H9 (cell line): ENCODE data around the gene ASPA. TPM values are rescaled to one million over a fixed set of nuclear protein-coding genes. Genes with fewer than 3 reads are reported as not detected.
"Not testable (repeated sequence)": the region's sequence is repeated elsewhere in the genome, so short reads cannot be mapped to it uniquely, and the experiment has no call there.

Experiments
- DNase-seq: peaks from one replicate; pipeline ENCODE4 v3.0.0-alpha.2; 2017
- H2AFZ ChIP-seq: one replicate; pipeline ENCODE4 v1.6.1; 2013; ENCODE audit warnings: mild to moderate bottlenecking, low read length, control low read depth, moderate library complexity
- H2AK5ac ChIP-seq: 2 replicates; pipeline ENCODE4 v1.6.1; 2013; ENCODE audit warnings: low read length, control low read depth, mixed read lengths; ENCODE audit not compliant: insufficient read length
- H2BK120ac ChIP-seq: one replicate; pipeline ENCODE4 v1.6.1; 2013; ENCODE audit warnings: low read depth, mild to moderate bottlenecking, low read length, control low read depth, inconsistent platforms; ENCODE audit not compliant: poor library complexity, severe bottlenecking
- H2BK12ac ChIP-seq: 2 replicates; pipeline ENCODE4 v1.6.1; 2013; ENCODE audit warnings: low read length, control low read depth, mixed read lengths, low read depth; ENCODE audit not compliant: insufficient read length
- H2BK15ac ChIP-seq: 2 replicates; pipeline ENCODE4 v1.6.1; 2013; ENCODE audit warnings: low read depth, low read length, control low read depth
- H2BK20ac ChIP-seq: one replicate; pipeline ENCODE4 v1.6.1; 2013; ENCODE audit warnings: low read depth, mild to moderate bottlenecking, low read length, control low read depth, inconsistent platforms; ENCODE audit not compliant: poor library complexity, severe bottlenecking
- H2BK5ac ChIP-seq: 2 replicates; pipeline ENCODE4 v1.6.1; 2013; ENCODE audit warnings: low read length, control low read depth, mixed read lengths; ENCODE audit not compliant: insufficient read length
- H3K14ac ChIP-seq: 2 replicates; pipeline ENCODE4 v1.6.1; 2013; ENCODE audit warnings: low read length, control low read depth; ENCODE audit not compliant: insufficient read depth
- H3K18ac ChIP-seq: 2 replicates; pipeline ENCODE4 v1.6.1; 2013; ENCODE audit warnings: low read depth, mild to moderate bottlenecking, mixed read lengths, low read length, control low read depth; ENCODE audit not compliant: insufficient read length
- H3K23ac ChIP-seq: 2 replicates; pipeline ENCODE4 v1.6.1; 2013; ENCODE audit warnings: low read length, control low read depth, mixed read lengths, low read depth; ENCODE audit not compliant: insufficient read length
- H3K23me2 ChIP-seq: 2 replicates; pipeline ENCODE4 v1.6.1; 2013; ENCODE audit warnings: low read depth, mild to moderate bottlenecking, mixed read lengths, low read length, control low read depth; ENCODE audit not compliant: insufficient read length, poor library complexity, severe bottlenecking
- H3K27ac ChIP-seq: 2 replicates; pipeline ENCODE4 v1.5.1; 2013; ENCODE audit warnings: low read length, control low read depth, mixed read lengths, low read depth; ENCODE audit not compliant: insufficient read length
- H3K27me3 ChIP-seq: 2 replicates; pipeline ENCODE4 v1.6.1; 2013; ENCODE audit warnings: low read length, control low read depth, inconsistent platforms; ENCODE audit not compliant: insufficient read depth
- H3K4ac ChIP-seq: 2 replicates; pipeline ENCODE4 v1.6.1; 2013; ENCODE audit warnings: low read depth, mild to moderate bottlenecking, control low read depth, inconsistent platforms, low read length, moderate library complexity
- H3K4me1 ChIP-seq: 2 replicates; pipeline ENCODE4 v1.6.1; 2013; ENCODE audit warnings: low read length, control low read depth, inconsistent platforms; ENCODE audit not compliant: insufficient read depth
- H3K4me2 ChIP-seq: 2 replicates; pipeline ENCODE4 v1.6.1; 2013; ENCODE audit warnings: low read length, control low read depth, mixed read lengths; ENCODE audit not compliant: insufficient read length, insufficient read depth
- H3K56ac ChIP-seq: 2 replicates; pipeline ENCODE4 v1.6.1; 2013; ENCODE audit warnings: low read depth, mild to moderate bottlenecking, mixed read lengths, low read length, control low read depth; ENCODE audit not compliant: insufficient read length
- H3K79me1 ChIP-seq: 2 replicates; pipeline ENCODE4 v1.6.1; 2013; ENCODE audit warnings: low read depth, mild to moderate bottlenecking, moderate library complexity, low read length, control low read depth, inconsistent platforms; ENCODE audit not compliant: insufficient read depth, poor library complexity, severe bottlenecking
- H3K79me2 ChIP-seq: 2 replicates; pipeline ENCODE4 v1.6.1; 2013; ENCODE audit warnings: low read length, control low read depth, inconsistent platforms; ENCODE audit not compliant: insufficient read depth
- H3K9ac ChIP-seq: 2 replicates; pipeline ENCODE4 v1.6.1; 2013; ENCODE audit warnings: low read length, control low read depth, mixed read lengths; ENCODE audit not compliant: insufficient read length; ENCODE audit errors: extremely low read depth
- H3K9me3 ChIP-seq: one replicate; pipeline ENCODE4 v1.6.1; 2013; ENCODE audit warnings: low read depth, low read length, inconsistent platforms; ENCODE audit not compliant: control insufficient read depth
- H3T11ph ChIP-seq: one replicate; pipeline ENCODE4 v1.6.1; 2013; ENCODE audit warnings: mild to moderate bottlenecking, low read length, control low read depth, inconsistent platforms
- H4K20me1 ChIP-seq: one replicate; pipeline ENCODE4 v1.6.1; 2013; ENCODE audit not compliant: control insufficient read depth, insufficient read length, insufficient read depth
- H4K5ac ChIP-seq: 2 replicates; pipeline ENCODE4 v1.6.1; 2013; ENCODE audit warnings: low read depth, mild to moderate bottlenecking, mixed read lengths, low read length, control low read depth; ENCODE audit not compliant: insufficient read length
- H4K8ac ChIP-seq: replicated peaks from 2 replicates; pipeline ENCODE4 v1.6.1; 2013; ENCODE audit warnings: low read length, control low read depth, mixed read lengths, low read depth; ENCODE audit not compliant: insufficient read length
- H4K91ac ChIP-seq: 2 replicates; pipeline ENCODE4 v1.6.1; 2013; ENCODE audit warnings: low read depth, mild to moderate bottlenecking, moderate library complexity, mixed read lengths, low read length, control low read depth; ENCODE audit not compliant: insufficient read length
- H3K27ac Mint-ChIP-seq, 3 experiments: 2 replicates in 2 of 3; 3 replicates in 1 of 3; pipeline ENCODE4 v1.8.0; 2020 to 2021; ENCODE audit warnings: mixed read lengths in 3 of 3, mild to moderate bottlenecking in 1 of 3, moderate library complexity in 1 of 3
- H3K27me3 Mint-ChIP-seq: 2 replicates; pipeline ENCODE4 v1.8.0; 2021; ENCODE audit warnings: low read depth, mild to moderate bottlenecking, moderate library complexity, mixed read lengths
- H3K36me3 Mint-ChIP-seq, 3 experiments: 2 replicates in 2 of 3; 3 replicates in 1 of 3; pipeline ENCODE4 v1.8.0; 2020 to 2021; ENCODE audit warnings: low read depth in 3 of 3, mixed read lengths in 3 of 3; ENCODE audit not compliant: insufficient read depth in 1 of 3
- H3K4me1 Mint-ChIP-seq, 2 experiments: 2 replicates each; pipeline ENCODE4 v1.8.0; 2020; ENCODE audit warnings: mixed read lengths in 2 of 2
- H3K4me3 Mint-ChIP-seq, 2 experiments: 2 replicates in 1 of 2; 3 replicates in 1 of 2; pipeline ENCODE4 v1.8.0; 2020 to 2021; ENCODE audit warnings: mild to moderate bottlenecking in 2 of 2, mixed read lengths in 2 of 2, moderate library complexity in 1 of 2
- H3K9me3 Mint-ChIP-seq, 2 experiments: 2 replicates in 1 of 2; 3 replicates in 1 of 2; pipeline ENCODE4 v1.8.0; 2020; ENCODE audit warnings: mild to moderate bottlenecking in 2 of 2, mixed read lengths in 2 of 2, moderate library complexity in 1 of 2
- WGBS: extraction: QIAGEN DNeasy Blood & Tissue Kit; methylation state at CpG from one replicate; pipeline ENCODE4 v1.1.7; 2013; ENCODE audit warnings: missing lambda C conversion rate, low lambda C conversion rate, mixed read lengths; ENCODE audit not compliant: insufficient read length; ENCODE audit errors: extremely low coverage; 5-methylcytosine and 5-hydroxymethylcytosine counted together
- total RNA-seq: library from RNA; stranded (reverse); gene quantifications from 2 replicates; pipeline ENCODE4 v1.2.1, GENCODE V29; 2021
- TF ChIP-seq, protein P1 (sequence below): fragments of 200-600 bp; sonication (generic); conservative IDR thresholded peaks from 3 replicates; pipeline ENCODE4 v1.8.0; 2021; ENCODE audit warnings: antibody characterized with exemption, mild to moderate bottlenecking

Gene ASPA
- total RNA-seq, 1 experiment from 2014 or later = not detected

GRCh38 chr17:3448059-3448665 lies 27.6 kb upstream of the ASPA start:
- no peak overlapping the region for H3K18ac ChIP-seq
- no peaks in the 10 kb centered on the region for H3K9me3 Mint-ChIP-seq
- H2BK120ac ChIP-seq = no peak overlapping the region
- H3K36me3 Mint-ChIP-seq = no peaks in the 10 kb centered on the region
- H3K9ac ChIP-seq = no peak overlapping the region
- H3K56ac ChIP-seq = no peak overlapping the region
- H2AFZ ChIP-seq = no peak overlapping the region
- H3K4me3 Mint-ChIP-seq = no peak overlapping the region
- H3K27ac ChIP-seq = no peak overlapping the region
- TF ChIP-seq, protein P1, sequence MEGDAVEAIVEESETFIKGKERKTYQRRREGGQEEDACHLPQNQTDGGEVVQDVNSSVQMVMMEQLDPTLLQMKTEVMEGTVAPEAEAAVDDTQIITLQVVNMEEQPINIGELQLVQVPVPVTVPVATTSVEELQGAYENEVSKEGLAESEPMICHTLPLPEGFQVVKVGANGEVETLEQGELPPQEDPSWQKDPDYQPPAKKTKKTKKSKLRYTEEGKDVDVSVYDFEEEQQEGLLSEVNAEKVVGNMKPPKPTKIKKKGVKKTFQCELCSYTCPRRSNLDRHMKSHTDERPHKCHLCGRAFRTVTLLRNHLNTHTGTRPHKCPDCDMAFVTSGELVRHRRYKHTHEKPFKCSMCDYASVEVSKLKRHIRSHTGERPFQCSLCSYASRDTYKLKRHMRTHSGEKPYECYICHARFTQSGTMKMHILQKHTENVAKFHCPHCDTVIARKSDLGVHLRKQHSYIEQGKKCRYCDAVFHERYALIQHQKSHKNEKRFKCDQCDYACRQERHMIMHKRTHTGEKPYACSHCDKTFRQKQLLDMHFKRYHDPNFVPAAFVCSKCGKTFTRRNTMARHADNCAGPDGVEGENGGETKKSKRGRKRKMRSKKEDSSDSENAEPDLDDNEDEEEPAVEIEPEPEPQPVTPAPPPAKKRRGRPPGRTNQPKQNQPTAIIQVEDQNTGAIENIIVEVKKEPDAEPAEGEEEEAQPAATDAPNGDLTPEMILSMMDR = no peak
- no peak overlapping the region for H3K4me2 ChIP-seq
- H2BK5ac ChIP-seq = no peak overlapping the region
- no peak overlapping the region for H4K8ac ChIP-seq
- H2BK12ac ChIP-seq = no peak overlapping the region
- no peaks in the 10 kb centered on the region for H3K4me1 ChIP-seq
- no peak overlapping the region for H4K91ac ChIP-seq
- no peak overlapping the region for H3K23ac ChIP-seq
- H2AK5ac ChIP-seq = no peak overlapping the region
- H3K4me1 Mint-ChIP-seq = no peaks in the 10 kb centered on the region
- no peak for DNase-seq
- H3T11ph ChIP-seq = no peak overlapping the region
- H4K20me1 ChIP-seq = no peaks in the 10 kb centered on the region
- no peak overlapping the region for H2BK15ac ChIP-seq
- no peak overlapping the region for H4K5ac ChIP-seq
- H3K9me3 ChIP-seq = no peaks in the 10 kb centered on the region
- H3K23me2 ChIP-seq = no peaks in the 10 kb centered on the region
- H2BK20ac ChIP-seq = no peak overlapping the region
- no CpG with 5 or more reads among the region's 2 CpGs for WGBS
- no peaks in the 10 kb centered on the region for H3K79me2 ChIP-seq
- no peaks in the 10 kb centered on the region for H3K27me3 ChIP-seq
- no peaks in the 10 kb centered on the region for H3K79me1 ChIP-seq
- no peaks in the 10 kb centered on the region for H3K27me3 Mint-ChIP-seq
- no peak overlapping the region for H3K27ac Mint-ChIP-seq
- no peak overlapping the region for H3K14ac ChIP-seq
- no peak overlapping the region for H3K4ac ChIP-seq

- H3K27me3 ChIP-seq, H3K4ac ChIP-seq, H3K79me1 ChIP-seq, H3K79me2 ChIP-seq, DNase-seq, H3K23ac ChIP-seq, H3K23me2 ChIP-seq, H2AFZ ChIP-seq, H3K36me3 Mint-ChIP-seq, H4K5ac ChIP-seq, H3K9ac ChIP-seq, H3K4me3 Mint-ChIP-seq, H3K9me3 ChIP-seq, H3K56ac ChIP-seq, H3K27me3 Mint-ChIP-seq, H3K4me1 ChIP-seq, H3K18ac ChIP-seq, H3K9me3 Mint-ChIP-seq, H3T11ph ChIP-seq, H2BK15ac ChIP-seq, H2AK5ac ChIP-seq, H3K27ac Mint-ChIP-seq, H4K91ac ChIP-seq, H3K14ac ChIP-seq, H4K20me1 ChIP-seq, H4K8ac ChIP-seq, H3K4me2 ChIP-seq, H2BK5ac ChIP-seq, H3K4me1 Mint-ChIP-seq, H2BK120ac ChIP-seq, H3K27ac ChIP-seq, H2BK12ac ChIP-seq, H2BK20ac ChIP-seq: not testable (repeated sequence)
- WGBS = no CpG with 5 or more reads among the region's 1 CpG
These were observed 9.4 kb upstream of the ASPA start for GRCh38 chr17:3466355-3466754.
